Mesenchymal stem cell (in vitro differentiated cells and primary cell): ENCODE results near the gene KCNF1.

ENCODE experiments used
- DNase-seq: peaks from one replicate; pipeline ENCODE4 v3.0.0-alpha.2; 2013
- H2AFZ ChIP-seq: one replicate; pipeline ENCODE4 v1.6.1; 2013; ENCODE audit warnings: low read depth, mild to moderate bottlenecking, control low read depth, inconsistent platforms, low read length, moderate library complexity
- H2AK5ac ChIP-seq: 2 replicates; pipeline ENCODE4 v1.6.1; 2013; ENCODE audit warnings: low read length, moderate library complexity, mild to moderate bottlenecking, inconsistent platforms; ENCODE audit not compliant: severe bottlenecking
- H2BK120ac ChIP-seq: one replicate; pipeline ENCODE4 v1.6.1; 2013; ENCODE audit warnings: low read depth, mild to moderate bottlenecking, inconsistent platforms, low read length, moderate library complexity
- H2BK12ac ChIP-seq, 2 experiments: one replicate each; pipeline ENCODE4 v1.6.1; 2013; ENCODE audit warnings: inconsistent platforms in 2 of 2, low read length in 2 of 2, mild to moderate bottlenecking in 2 of 2, moderate library complexity in 2 of 2, control low read depth in 1 of 2
- H2BK15ac ChIP-seq: one replicate; pipeline ENCODE4 v1.6.1; 2013; ENCODE audit warnings: mild to moderate bottlenecking, low read depth, inconsistent platforms; ENCODE audit not compliant: poor library complexity, severe bottlenecking
- H2BK5ac ChIP-seq: 2 replicates; pipeline ENCODE4 v1.6.1; 2013; ENCODE audit warnings: low read depth, mild to moderate bottlenecking, low read length, control low read depth, inconsistent platforms; ENCODE audit not compliant: poor library complexity, severe bottlenecking
- H3K14ac ChIP-seq, 2 experiments: one replicate each; pipeline ENCODE4 v1.6.1; 2013; ENCODE audit warnings: inconsistent platforms in 2 of 2, low read length in 2 of 2, control low read depth in 1 of 2, mild to moderate bottlenecking in 1 of 2, moderate library complexity in 1 of 2
- H3K18ac ChIP-seq, 2 experiments: one replicate each; pipeline ENCODE4 v1.6.1; 2013; ENCODE audit warnings: inconsistent platforms in 2 of 2, low read length in 2 of 2, control low read depth in 1 of 2, low read depth in 1 of 2, mild to moderate bottlenecking in 1 of 2
- H3K23ac ChIP-seq, 2 experiments: one replicate each; pipeline ENCODE4 v1.6.1; 2013; ENCODE audit warnings: inconsistent platforms in 2 of 2, low read length in 2 of 2, mild to moderate bottlenecking in 2 of 2, moderate library complexity in 2 of 2, control low read depth in 1 of 2
- H3K27ac ChIP-seq: 2 replicates; pipeline ENCODE4 v1.5.1; 2013; ENCODE audit warnings: mild to moderate bottlenecking, moderate library complexity, low read length, control low read depth, inconsistent platforms; ENCODE audit not compliant: poor library complexity, severe bottlenecking
- H3K27me3 ChIP-seq, 2 experiments: 2 replicates each; pipeline versions ENCODE4 v1.6.1 to v1.7.0; 2013; ENCODE audit warnings: low read length in 2 of 2, mild to moderate bottlenecking in 2 of 2, moderate library complexity in 2 of 2, control low read depth in 1 of 2, inconsistent platforms in 1 of 2; ENCODE audit not compliant: control insufficient read depth in 1 of 2, insufficient read depth in 1 of 2
- H3K36me3 ChIP-seq, 2 experiments: 2 replicates each; pipeline versions ENCODE4 v1.6.1 to v1.7.0; 2013; ENCODE audit warnings: low read length in 2 of 2, control low read depth in 1 of 2, inconsistent platforms in 1 of 2, low read depth in 1 of 2, mild to moderate bottlenecking in 1 of 2; ENCODE audit not compliant: insufficient read depth in 2 of 2, control insufficient read depth in 1 of 2
- H3K4ac ChIP-seq, 2 experiments: one replicate each; pipeline ENCODE4 v1.6.1; 2013; ENCODE audit warnings: inconsistent platforms in 2 of 2, low read length in 2 of 2, mild to moderate bottlenecking in 2 of 2, moderate library complexity in 2 of 2, control low read depth in 1 of 2, low read depth in 1 of 2
- H3K4me1 ChIP-seq: 2 replicates; pipeline ENCODE4 v1.6.1; 2013; ENCODE audit warnings: low read depth, low read length, control low read depth; ENCODE audit not compliant: control insufficient read depth, insufficient read depth
- H3K4me2 ChIP-seq: 2 replicates; pipeline ENCODE4 v1.6.1; 2013; ENCODE audit warnings: low read length, mild to moderate bottlenecking, inconsistent platforms; ENCODE audit not compliant: poor library complexity, severe bottlenecking
- H3K4me3 ChIP-seq, 2 experiments: 2 replicates each; pipeline versions ENCODE4 v1.5.1 to v1.7.0; 2013; ENCODE audit warnings: low read length in 2 of 2, mild to moderate bottlenecking in 2 of 2, control low read depth in 1 of 2, low read depth in 1 of 2; ENCODE audit not compliant: insufficient read depth in 1 of 2
- H3K79me1 ChIP-seq: replicated peaks from 2 replicates; pipeline ENCODE4 v1.6.1; 2013; ENCODE audit warnings: mild to moderate bottlenecking, control low read depth, low read length, inconsistent platforms; ENCODE audit not compliant: poor library complexity, severe bottlenecking
- H3K9ac ChIP-seq: 2 replicates; pipeline ENCODE4 v1.7.0; 2013; ENCODE audit warnings: mild to moderate bottlenecking, low read length, moderate library complexity
- H3K9me3 ChIP-seq: 2 replicates; pipeline ENCODE4 v1.7.0; 2013; ENCODE audit warnings: mild to moderate bottlenecking, low read length; ENCODE audit not compliant: control insufficient read depth
- H4K8ac ChIP-seq: one replicate; pipeline ENCODE4 v1.6.1; 2013; ENCODE audit warnings: inconsistent platforms, mild to moderate bottlenecking, low read length, moderate library complexity
- H4K91ac ChIP-seq: one replicate; pipeline ENCODE4 v1.6.1; 2013; ENCODE audit warnings: mild to moderate bottlenecking, low read length, inconsistent platforms
- WGBS: methylation state at CpG from one replicate; pipeline ENCODE4 v1.1.7; 2013; ENCODE audit warnings: mixed read lengths; 5-methylcytosine and 5-hydroxymethylcytosine counted together

KCNF1 gene

DNA sequence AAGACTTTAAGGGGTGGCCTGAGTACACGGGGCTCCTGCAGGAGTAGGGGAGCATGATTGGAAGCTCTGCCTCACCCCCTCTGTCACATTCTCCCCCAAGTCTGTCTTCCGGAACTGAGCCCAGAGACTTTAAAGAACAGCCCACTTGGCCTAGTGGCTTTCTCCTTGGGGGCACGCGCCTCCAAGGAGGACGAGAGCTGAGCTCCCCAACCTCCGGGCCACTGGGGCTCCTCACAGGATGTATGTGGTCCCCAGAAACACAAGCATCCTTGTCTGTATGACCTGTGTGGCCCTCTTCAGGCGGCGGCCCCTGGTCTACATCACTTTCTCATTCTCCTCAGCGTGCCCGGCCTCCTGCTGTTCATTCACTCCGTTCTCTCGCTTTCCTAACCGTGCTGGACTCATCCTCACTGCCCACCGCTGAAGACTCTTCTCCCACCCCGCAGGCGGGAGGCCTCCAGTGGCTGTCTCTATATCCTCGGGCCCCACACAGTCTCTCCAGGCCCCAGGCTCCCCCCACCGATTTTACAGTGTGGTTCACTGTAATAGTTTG is 23.7 kb downstream of the KCNF1 start:
- H3K27me3 ChIP-seq: no peaks in the 10 kb centered on the region
- peak overlapping the region; percentile 69 for H2AFZ ChIP-seq
- H3K4me3 ChIP-seq: no peak overlapping the region
- H4K91ac ChIP-seq: peak overlapping the region; percentile 88
- H3K9ac ChIP-seq: no peak overlapping the region
- H2BK12ac ChIP-seq: peak overlapping the region; percentile 40 to 92
- H2BK120ac ChIP-seq: peak overlapping the region; percentile 87
- peak overlapping the region; percentile 88 for H4K8ac ChIP-seq
- H3K9me3 ChIP-seq: peaks cover 17% of the 10 kb centered on the region
- WGBS: 90% methylated on average over 17 of the region's 18 CpGs
- H3K4me2 ChIP-seq: no peak overlapping the region
- no peak for DNase-seq
- H2BK5ac ChIP-seq: no peak overlapping the region
- H3K4me1 ChIP-seq: peaks cover 35% of the 10 kb centered on the region
- H3K4ac ChIP-seq: peak overlapping the region; percentile 61 to 97
- peak overlapping the region; percentile 85 to 96 for H3K18ac ChIP-seq
- H2AK5ac ChIP-seq: no peak overlapping the region
- H3K23ac ChIP-seq: no peak overlapping the region
- no peaks in the 10 kb centered on the region for H3K36me3 ChIP-seq
- H3K14ac ChIP-seq: peak overlapping the region in 1 of 2 experiments; percentile 61
- no peak overlapping the region for H3K27ac ChIP-seq
- peak overlapping the region; percentile 97 for H2BK15ac ChIP-seq
- no peaks in the 10 kb centered on the region for H3K79me1 ChIP-seq

- H2BK15ac ChIP-seq: no peak overlapping the region
- peak overlapping the region; percentile 46 for H3K9ac ChIP-seq
- H3K79me1 ChIP-seq: no peaks in the 10 kb centered on the region
- H3K27me3 ChIP-seq: peaks cover 4% of the 10 kb centered on the region in 2 experiments
- DNase-seq: peak; percentile 100
- H4K91ac ChIP-seq: no peak overlapping the region
- no peak overlapping the region for H4K8ac ChIP-seq
- peak overlapping the region; percentile 65 for H2BK120ac ChIP-seq
- peak overlapping the region; percentile 14 for H3K27ac ChIP-seq
- peak overlapping the region; percentile 44 to 98 for H2BK12ac ChIP-seq
- H3K4me3 ChIP-seq: no peak overlapping the region
- no peaks in the 10 kb centered on the region for H3K36me3 ChIP-seq
- H2AK5ac ChIP-seq: no peak overlapping the region
- peak overlapping the region; percentile 17 to 40 for H3K18ac ChIP-seq
- peak overlapping the region; percentile 10 to 64 for H3K4ac ChIP-seq
- no peak overlapping the region for H3K14ac ChIP-seq
- 21% methylated on average over 12 of the region's 17 CpGs for WGBS
- no peak overlapping the region for H2BK5ac ChIP-seq
- H3K4me2 ChIP-seq: no peak overlapping the region
- peaks cover 17% of the 10 kb centered on the region for H3K9me3 ChIP-seq
- H3K23ac ChIP-seq: no peak overlapping the region
- peaks cover 35% of the 10 kb centered on the region for H3K4me1 ChIP-seq
- H2AFZ ChIP-seq: no peak overlapping the region
Measured at GRCh38 chr2:10935953-10936942, 24.5 kb downstream of the KCNF1 start.

- no peak overlapping the region for H3K18ac ChIP-seq
- H2BK120ac ChIP-seq: no peak overlapping the region
- H2BK12ac ChIP-seq: no peak overlapping the region
- H3K27ac ChIP-seq: no peak overlapping the region
- H2BK15ac ChIP-seq: no peak overlapping the region
- H3K9ac ChIP-seq: no peak overlapping the region
- WGBS: 94% methylated on average over 2 of the region's 3 CpGs
- no peaks in the 10 kb centered on the region for H3K79me1 ChIP-seq
- no peak overlapping the region for H2BK5ac ChIP-seq
- H3K36me3 ChIP-seq: no peaks in the 10 kb centered on the region
- H3K4me1 ChIP-seq: peaks cover 18% of the 10 kb centered on the region
- H3K23ac ChIP-seq: no peak overlapping the region
- no peak overlapping the region for H2AK5ac ChIP-seq
- H3K4ac ChIP-seq: no peak overlapping the region
- H3K14ac ChIP-seq: no peak overlapping the region
- H4K91ac ChIP-seq: no peak overlapping the region
- peaks cover 20% of the 10 kb centered on the region for H3K9me3 ChIP-seq
- H3K4me3 ChIP-seq: no peak overlapping the region
- peaks cover 5 to 16% of the 10 kb centered on the region in 2 experiments for H3K27me3 ChIP-seq
- H2AFZ ChIP-seq: no peak overlapping the region
- no peak overlapping the region for H4K8ac ChIP-seq
- no peak for DNase-seq
- H3K4me2 ChIP-seq: no peak overlapping the region
Measured at GRCh38 chr2:10939058-10939457, 27.3 kb downstream of the KCNF1 start.

- Histone ChIP-seq H3K4me3 (no peak overlapping the region), H4K91ac (no peak overlapping the region), H2BK12ac (peak overlapping the region in 1 of 2 experiments; percentile 32), H2AK5ac (no peak overlapping the region), H2BK15ac (no peak overlapping the region), H2BK5ac (no peak overlapping the region), H3K4me1 (peaks cover 4% of the 10 kb centered on the region), H3K36me3 (no peaks in the 10 kb centered on the region), H3K9ac (no peak overlapping the region), H3K18ac (no peak overlapping the region), H2BK120ac (no peak overlapping the region), H3K4me2 (no peak overlapping the region), H3K14ac (no peak overlapping the region), H3K79me1 (no peaks in the 10 kb centered on the region), H3K27ac (no peak overlapping the region), H3K9me3 (peaks cover 23% of the 10 kb centered on the region), H3K27me3 (peaks cover 13 to 28% of the 10 kb centered on the region in 2 experiments), H4K8ac (no peak overlapping the region), H3K23ac (peak overlapping the region in 1 of 2 experiments; percentile 81), H2AFZ (no peak overlapping the region), H3K4ac (no peak overlapping the region)
- 93% methylated on average over 2 of the region's 2 CpGs for WGBS
- no peak for DNase-seq
Measured at GRCh38 chr2:10940596-10940995, 28.9 kb downstream of the KCNF1 start.
